Gastrocnemius medialis (tissue), 4 donors: ENCODE data around the gene PTPA.

Source experiments
- CTCF ChIP-seq, 5 experiments: fragments of 450-650 bp in 3 of 5; fragments of 200-600 bp in 2 of 5; sonication (generic) in 2 of 5; IDR thresholded peaks in 4 of 5; conservative IDR thresholded peaks in 1 of 5; 1 replicate in 4 of 5; 2 replicates in 1 of 5; pipeline ENCODE4 v1.5.1; 2016 to 2019; ENCODE audit warnings: antibody characterized with exemption in 5 of 5, mild to moderate bottlenecking in 3 of 5, moderate library complexity in 3 of 5
- POLR2A ChIP-seq, 2 donors: fragments of 450-650 bp; IDR thresholded peaks; one replicate each; pipeline ENCODE4 v1.6.1; 2017; ENCODE audit warnings: antibody characterized with exemption in 2 of 2, mild to moderate bottlenecking in 2 of 2, moderate library complexity in 2 of 2

GRCh38 chr9:129150672-129151211, 39.5 kb downstream of the PTPA start:
- TF ChIP-seq CTCF (IDR thresholded peaks at IDR 0.05 in 4 of 5, conservative IDR thresholded peaks at IDR 0.05 in 1 of 5) (no peak), POLR2A (IDR thresholded peaks at IDR 0.05) (no peak)
